ENCODE measurements around the gene CDX1. TPM values are rescaled to one million over a fixed set of nuclear protein-coding genes. Genes with fewer than 3 reads are reported as not detected.

Gene CDX1
- 0.49 TPM for total RNA-seq

DNA sequence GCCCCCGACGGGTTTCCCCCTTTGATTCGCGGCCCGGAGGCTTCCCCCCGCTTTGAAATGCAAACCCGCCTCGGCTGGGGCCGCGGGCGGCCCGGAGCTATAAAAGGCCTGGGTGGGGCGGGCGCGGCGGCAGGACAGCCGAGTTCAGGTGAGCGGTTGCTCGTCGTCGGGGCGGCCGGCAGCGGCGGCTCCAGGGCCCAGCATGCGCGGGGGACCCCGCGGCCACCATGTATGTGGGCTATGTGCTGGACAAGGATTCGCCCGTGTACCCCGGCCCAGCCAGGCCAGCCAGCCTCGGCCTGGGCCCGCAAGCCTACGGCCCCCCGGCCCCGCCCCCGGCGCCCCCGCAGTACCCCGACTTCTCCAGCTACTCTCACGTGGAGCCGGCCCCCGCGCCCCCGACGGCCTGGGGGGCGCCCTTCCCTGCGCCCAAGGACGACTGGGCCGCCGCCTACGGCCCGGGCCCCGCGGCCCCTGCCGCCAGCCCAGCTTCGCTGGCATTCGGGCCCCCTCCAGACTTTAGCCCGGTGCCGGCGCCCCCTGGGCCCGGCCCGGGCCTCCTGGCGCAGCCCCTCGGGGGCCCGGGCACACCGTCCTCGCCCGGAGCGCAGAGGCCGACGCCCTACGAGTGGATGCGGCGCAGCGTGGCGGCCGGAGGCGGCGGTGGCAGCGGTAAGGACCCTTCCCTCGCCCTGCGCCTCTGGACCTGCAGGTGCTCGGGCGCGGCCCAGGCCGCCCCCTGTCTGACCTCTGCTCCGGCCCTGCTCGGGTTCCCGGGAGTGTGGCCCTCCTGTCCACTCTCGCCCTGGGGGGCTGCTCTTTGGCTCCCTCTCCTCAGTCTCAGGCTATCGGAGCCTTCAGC lies at the start of gene CDX1:
CDX1 (plus strand) TSS at position 129 of the 862 bp plus-strand sequence; CDS start at position 228, 99 bp downstream.
- no peak for DNase-seq

DNA sequence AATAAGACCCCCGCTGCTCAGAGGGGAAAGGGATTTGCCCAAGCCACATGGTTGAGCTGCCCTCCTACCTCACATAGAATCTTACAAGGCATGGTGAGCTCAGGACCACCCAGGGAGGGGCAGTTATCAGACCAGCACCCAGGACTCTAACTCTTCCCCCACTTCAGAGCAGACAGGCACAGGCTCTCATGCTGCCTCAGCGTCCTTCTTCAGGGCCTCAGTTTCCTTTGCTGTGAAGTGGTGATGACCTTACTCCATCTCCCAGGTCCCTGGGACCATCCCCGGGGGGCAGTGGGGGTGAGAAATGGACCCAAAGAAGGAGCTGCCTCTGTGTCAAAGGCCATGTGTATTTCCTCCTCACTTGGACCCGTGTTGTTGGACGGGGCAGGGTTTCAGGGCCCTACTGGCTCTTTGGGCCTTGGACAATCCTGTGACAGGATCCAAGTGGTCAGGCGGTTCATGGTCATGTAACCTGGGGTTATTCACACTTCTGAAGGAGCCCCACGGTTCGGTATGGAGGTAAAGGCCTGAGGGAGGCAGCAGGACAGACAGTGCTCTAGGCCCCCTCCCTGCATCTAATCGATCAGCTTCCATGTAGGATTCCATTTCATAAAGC lies 48.5 kb upstream of the CDX1 start:
- DNase-seq = no peak

DNA sequence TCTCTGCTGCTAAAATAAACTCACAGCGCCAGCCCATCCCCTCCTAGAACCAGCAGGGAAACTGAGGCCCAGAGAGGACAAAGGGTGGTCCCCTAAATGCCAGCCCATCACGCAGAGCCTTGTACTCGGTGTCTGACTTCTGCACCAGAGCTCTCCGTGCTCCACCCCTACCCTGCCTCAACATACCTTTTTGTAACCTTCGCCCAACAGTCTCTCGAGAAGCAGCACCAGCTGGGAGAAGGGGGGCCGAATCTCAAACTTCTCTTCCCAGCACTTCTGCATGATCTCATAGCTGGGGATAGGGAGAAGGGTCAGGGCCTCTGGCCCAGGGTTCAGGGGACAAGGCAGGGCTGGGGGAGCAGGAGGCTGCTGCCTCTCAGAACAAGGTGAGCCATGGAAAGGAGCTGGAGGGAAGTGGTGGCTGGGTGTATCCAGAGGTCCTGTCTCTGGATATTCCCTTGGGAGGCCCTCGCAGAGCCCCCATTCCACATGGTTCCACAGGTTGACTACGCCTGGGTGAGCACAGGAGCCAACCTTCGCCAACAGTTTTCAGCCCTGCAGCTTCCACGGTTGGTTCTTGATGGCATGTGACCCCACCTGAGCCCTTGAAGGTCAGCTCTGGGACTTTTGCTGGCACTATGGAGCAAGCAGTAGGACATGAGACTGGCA lies 47.9 kb upstream of the CDX1 start:
- DNase-seq = no peak

DNA sequence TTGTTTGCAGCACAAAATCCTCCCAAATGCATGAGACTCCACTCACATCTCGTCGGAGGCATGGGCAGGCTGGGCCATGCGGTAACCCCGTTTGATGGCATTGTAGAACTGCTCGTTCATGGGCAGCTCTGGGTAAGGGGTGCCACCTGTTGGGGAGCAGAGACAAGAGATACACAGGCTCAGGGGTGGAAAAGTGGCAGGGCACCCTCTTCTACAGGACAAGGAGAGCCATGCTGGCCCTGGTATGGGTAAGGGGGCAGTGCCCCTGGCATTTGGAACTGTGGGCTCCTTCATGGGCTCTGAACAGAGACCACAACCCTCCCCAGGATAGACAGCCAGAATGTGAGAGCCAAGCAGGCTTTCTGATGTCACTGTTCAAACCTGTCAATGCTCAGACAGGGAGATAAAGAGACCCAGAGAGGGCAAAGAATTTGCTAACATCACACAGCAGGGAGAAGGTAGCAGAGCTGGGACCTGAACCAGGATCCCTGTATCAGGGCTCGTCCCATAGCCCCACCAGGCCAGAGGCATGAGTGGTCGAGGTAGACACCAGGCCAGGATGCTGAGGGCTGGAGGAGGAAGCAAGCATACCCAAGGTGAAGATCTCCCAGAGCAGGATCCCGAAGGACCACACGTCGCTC lies 47.0 kb upstream of the CDX1 start:
- no peak for DNase-seq

DNA sequence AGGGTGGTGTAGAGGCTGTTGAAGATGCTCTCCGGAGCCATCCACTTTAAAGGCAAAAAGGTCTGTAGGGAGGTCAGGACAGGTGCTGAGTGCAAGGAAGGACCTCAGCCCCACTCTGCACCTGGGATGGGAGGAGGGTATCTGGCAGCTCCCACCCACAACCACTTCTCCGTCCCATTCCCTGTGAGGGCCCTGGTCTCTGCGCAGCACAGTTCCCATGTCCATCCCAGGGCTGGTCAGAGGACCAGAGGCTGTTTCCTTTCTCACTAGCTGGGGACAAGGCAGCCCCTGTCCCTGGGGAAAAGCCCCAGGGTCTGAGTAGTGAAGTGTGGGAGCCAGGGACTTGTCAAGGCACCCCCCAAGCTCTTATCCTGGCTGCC lies 46.5 kb upstream of the CDX1 start:
- no peak for DNase-seq

DNA sequence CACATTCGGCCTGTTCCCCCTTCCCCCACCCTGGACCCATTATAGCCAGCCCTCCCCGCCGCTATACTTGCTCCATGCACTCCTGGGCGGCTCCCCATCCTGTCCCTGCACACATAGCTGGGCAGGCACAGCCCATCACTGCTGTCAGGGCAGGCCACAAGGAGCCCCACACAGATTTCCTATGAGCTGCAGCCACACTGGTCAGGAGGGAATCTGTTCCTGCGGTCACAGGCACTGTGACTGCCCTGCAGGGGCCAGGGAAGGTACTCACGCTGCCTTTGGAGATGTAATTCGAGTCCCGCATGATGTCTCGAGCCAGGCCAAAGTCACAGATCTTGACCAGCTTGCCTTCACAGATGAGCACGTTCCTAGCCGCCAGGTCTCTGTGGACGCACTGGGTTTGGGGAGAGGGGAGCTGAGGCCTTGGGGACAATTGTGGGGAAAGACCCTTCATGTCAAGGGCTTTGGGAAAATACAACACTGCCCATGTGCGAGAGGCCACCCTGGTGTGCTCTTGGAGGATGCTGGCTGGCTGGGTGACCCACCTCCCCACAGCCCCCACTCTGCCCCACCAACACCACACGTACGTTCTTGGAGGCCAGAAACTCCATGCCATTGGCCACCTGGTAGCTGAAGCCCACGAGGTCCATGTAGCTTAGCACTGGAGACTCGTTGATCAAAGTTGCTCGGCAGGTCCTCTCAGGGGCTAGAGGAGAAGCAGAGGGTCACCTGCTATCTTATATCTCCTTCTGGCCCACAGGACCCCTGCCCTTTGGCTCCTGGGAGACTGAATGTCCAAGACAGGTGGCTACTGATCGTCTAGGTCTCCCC lies 45.7 kb upstream of the CDX1 start:
- no peak for DNase-seq

DNA sequence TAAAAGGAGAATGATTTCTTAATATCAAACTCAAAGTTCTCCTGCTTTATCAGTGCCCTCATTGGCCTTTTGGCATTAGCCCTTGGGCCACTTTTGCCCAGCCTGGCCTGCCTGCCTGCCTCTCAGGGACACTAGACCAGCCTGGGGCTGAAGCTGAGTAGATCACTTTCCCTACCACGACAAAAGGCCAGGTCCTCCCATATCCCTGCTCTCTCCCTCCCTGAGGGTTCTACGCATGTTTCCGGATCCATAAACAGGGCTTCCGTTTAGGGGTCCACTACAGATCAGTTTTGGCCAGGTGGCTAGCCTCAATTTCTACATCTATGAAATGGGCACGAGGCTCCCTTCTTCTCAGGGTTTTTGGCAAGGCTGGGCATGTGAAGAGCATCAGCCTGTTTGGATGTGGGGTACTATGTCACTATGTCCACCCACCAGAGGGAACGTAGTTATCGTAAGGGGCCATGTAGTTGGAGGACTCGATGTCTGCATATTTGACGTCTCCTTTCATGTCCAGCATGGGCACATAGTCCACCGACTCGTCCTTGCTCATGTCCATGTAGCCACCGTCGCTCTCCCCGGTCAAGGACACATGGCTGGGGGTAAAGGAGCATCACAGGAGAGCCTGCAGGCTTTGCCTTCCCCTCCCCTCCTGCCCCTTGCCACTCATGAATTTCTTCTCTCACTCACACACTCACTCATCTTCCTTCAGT lies 45.0 kb upstream of the CDX1 start:
- no peak for DNase-seq

DNA sequence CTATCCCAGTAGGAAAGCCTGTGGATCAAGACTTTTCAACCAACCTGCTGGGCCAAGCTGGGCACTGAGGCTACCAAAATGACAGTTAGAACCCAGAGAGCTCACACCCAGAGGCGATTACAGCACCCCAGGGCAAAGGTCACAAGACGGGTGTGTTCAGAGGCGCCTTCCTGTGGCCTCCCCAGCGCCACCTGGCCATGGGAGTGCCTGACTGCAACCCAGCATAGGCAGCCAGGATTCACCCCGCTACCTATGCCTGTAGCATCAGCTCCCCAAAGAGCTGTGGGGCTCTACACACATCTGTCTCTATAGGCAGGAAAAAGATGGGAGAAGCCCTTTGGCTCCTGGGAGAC lies 44.4 kb upstream of the CDX1 start:
- DNase-seq = no peak

DNA sequence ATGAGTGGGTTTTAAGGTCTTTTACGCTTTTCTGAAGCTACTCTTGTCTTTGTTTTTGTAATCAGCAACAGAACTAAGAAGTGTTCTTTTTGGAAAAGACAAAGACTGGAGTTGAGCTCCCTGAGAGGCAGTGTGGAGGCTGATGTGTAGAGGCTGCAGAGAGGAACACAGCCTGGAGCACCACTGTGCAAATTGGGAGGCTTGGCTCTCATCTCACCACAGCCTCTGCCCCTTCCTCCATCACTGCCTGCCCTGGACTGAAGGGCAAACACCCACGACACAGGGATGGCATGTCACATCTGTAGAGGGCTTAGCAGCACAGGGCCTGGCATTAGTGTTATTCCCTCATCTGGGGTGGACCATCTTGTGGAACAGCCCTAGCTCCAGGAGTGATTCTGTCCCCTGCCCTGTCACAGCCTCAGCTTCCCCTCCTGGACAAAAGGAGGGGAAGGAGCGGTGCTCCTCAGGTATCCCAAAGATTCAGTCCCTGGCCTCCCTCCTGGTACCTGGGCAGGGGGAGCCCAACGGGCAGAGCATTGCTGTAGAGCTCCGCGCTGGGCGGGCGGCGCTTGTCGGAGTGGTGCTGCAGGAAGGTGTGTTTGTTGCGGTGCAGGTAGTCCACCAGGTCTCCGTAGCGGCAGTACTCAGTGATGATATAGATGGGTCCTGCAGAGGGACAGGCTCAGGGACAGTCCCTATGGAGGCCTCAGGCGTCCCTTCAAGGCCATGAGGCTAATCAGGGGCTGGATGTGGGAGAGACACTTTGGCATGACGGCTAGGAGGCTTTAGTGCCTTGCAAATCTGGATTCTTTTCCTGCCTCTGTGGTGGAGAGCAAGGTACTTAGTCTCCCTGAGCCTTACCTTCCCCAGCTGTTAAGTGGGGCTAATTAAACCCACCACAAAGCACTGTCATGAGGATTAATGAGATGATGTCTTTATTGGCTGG lies 43.8 kb upstream of the CDX1 start:
- no peak for DNase-seq

DNA sequence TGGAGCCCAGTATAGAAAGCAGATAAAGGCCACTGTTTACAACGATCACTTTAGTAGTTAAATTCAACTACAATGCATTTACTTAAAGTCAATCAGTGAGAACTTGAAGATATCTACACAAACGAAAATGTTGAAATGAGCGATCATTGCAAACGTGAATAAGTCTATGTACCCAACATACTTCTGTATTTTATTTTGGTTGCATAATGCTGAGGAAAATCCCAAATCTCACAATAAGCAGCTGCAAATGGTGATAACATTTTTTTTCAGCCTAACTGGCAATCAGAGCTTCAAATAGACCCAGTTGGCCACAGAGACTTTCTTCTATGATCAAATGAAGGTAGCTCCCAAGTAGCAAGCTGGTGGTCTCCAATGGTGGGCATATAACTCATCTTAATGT lies 43.0 kb upstream of the CDX1 start:
- DNase-seq = no peak

DNA sequence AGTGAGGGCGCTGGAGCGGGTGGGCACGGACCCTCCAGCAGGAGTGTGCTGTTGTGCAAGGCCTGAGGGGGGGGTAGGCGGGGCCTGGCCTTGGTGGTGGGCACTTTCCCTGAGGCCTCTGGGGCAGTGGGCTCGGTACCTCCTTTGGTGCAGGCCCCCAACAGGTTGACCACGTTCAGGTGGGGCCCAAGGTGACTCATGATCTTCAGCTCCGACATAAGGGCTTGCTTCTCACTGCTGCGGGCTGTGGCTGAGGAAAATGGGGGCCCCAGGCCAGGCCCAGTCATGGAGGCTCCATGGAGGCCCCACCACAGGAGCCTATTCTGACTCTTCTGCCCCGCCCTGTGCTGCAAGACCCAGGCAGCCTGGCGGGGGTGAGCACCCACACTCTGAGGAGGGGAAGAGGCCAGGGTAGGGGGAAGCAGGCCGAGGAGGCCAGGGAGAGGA lies 42.4 kb upstream of the CDX1 start:
- no peak for DNase-seq

DNA sequence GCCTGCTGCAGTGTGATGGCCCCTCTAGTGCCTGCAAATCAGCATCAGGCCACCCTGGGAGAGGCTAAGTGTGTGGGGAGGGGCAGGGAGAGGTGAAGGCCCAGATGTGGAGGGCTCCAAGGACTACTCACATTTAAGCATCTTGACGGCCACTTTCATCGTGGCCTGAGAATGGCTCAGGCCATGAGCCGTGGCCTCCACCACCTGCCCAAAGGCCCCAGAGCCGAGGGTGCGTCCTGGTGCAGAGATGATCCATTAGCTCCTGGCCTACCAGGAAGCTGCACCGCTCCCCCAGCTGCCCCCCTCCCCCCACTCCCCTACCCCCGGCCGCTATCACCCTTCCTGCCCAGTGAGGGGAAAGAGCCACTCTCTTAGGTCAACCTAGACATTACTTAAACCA lies 42.0 kb upstream of the CDX1 start:
- no peak for DNase-seq

DNA sequence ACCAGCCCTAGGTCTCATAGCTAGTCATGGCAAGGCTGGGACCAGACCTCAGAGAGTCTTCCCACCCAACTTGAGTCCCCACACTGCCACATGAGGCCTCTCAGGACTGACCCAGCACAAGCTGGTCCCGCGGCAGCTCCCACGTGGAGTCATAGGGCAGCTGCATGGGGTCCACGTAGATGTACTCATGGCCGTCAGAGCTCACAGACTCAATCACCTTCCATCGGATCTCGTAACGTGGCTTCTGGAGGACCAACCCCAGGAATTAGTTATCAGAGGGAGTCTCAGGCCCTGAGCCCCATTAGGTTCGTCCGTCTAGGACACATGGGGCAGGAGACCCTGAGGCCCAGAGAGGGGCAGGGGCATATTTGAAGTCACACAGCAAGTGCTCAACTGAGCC lies 41.2 kb upstream of the CDX1 start:
- no peak for DNase-seq

DNA sequence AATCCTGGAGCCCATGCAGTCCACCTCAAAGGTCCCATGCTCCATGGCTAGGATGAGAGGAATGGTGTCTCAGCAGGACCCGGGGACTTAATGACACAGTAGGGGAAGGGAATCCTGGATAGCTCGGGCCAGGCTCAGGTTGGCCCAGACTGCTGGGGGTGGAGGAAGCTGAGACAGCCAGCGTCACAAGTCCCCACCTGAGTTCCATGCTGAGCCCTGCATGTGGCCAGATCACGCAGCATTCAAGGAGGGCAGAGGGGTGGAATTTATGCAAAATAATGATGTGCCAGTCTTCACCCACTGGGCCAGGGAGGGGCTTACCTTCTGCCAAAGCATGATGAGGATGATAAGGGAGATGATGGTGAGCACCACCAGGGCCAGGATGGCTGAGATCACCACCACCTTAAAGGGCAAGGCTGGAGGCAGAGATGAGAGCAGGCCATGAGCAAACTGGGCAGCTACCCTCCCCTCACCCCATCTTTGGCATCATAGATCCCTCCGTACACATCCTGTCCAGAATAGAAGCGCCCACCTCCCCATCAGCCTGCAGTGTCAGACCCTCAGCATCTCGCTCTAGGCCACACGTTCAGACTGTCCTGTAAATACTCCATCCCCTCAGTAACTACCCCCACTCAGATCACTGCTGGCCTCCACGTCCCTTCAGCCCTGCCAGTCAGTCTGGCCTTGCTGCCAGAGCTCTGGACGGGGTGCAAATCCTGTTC lies 40.2 kb upstream of the CDX1 start:
- no peak for DNase-seq

DNA sequence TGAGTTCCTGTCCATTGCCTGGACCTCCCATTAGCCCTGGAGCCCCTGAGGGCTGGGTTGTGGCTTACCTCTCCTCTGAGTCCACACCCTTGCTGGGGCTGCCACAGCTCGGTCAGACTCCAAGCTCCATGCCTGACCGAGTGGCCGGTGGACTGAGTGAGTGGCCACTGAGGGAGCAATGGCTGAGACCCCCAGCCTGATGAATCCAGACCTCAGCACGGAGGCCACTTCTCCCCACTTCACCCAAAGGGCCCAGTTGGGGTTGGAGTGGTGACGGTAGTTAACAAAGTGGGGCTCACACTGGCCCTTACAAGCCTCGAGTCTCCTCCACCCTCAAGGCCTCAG lies 39.7 kb upstream of the CDX1 start:
- DNase-seq = no peak

DNA sequence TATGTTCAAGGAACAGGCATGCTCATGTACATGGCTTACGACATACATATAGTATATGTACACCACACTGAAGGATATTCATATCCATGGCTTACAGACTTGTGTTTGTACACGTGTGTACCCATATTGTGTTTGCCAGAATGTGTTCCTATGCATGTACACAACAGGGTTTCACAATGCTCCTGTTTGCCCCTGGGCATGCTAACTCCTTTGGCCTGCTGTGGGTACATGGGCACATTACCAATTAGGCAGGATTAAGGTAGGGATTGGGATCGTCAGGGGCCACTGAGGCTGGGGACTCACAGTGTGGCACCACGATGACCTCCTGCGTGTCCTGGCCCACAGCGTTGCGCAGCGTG lies 37.1 kb upstream of the CDX1 start:
- no peak for DNase-seq

DNA sequence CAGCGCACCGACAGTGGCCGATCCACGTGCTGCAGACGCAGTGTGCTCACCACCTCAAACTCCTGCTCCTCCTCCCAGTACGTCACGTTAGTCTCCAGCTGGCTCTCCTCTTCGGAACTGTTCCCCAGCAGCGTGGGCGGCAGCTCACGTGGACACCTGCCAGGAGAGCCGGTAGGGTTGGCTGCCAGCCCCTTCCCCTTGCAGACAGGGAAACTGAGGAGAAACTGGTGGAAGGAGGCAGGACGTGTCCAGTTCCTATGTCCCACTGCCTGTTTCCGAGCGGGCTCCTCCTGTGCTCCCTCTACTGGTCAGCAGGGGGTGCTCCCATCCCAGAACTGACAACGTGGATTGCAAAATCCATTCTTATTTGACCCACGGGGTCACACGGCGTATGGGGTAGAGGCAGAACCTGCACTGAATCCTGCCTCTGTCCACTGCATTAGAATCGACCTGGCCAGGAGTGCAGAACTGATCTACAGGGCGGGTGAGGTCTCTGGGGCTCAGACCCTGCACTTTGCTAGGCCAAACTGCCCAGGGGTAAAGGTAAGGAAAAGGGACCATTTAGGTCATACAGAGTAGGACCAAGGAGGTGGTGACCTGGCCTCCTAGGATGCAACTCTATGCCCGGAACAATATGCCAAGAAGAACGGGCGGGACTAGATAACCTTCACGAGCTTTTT lies 36.6 kb upstream of the CDX1 start:
- peak; percentile 55 for DNase-seq

DNA sequence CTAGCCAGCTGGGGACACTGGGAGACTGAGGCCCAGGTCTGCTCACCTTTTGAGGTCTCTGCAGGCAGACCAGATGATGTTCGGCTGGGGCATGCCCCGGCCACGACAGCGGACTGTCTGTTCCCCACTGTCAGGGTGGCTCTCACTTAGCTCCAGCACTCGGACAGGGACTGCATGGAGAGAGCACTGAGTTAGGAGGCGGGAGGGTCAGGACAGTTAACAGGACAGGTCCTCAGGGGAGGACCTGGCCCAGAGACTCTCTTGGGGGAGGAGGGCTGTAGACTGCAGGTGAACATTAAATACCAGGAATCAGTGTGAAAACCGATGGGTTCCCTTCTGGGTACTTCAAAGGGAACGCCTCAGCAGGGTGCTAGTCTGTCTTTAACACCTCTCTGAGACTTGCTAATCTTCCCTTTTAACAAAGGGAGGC lies 36.1 kb upstream of the CDX1 start:
- no peak for DNase-seq

DNA sequence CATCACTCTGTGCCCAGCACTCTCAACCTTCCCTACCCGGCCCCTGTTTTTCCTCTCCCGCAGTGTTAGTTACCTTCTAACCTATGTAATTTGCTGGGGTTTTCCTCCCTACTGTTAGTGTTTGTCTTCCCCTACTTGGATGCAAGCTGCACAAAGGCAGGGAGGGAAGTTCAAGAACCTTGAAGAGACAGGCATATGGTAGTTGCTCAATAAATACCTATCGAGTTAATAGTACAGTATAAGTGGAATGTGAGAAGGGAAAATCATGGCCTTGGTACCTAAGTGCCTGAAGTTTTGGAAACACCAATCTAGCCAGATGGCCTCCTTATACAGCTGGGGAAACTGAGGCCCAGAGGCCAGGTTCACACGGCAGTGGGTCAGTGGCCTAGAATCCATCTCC lies 35.1 kb upstream of the CDX1 start:
- DNase-seq = no peak

Data from skin of body (tissue), 2 donors.